ENCODE results near the gene SIRPD. TPM values are rescaled to one million over a fixed set of nuclear protein-coding genes. Genes with fewer than 3 reads are reported as not detected.

The SIRPD gene
- polyA plus RNA-seq, 1 donor from 2014 or later = not detected

- Histone ChIP-seq H3F3A (ENCODE audit: insufficient read depth, low read length, poor library complexity, severe bottlenecking) (no peaks in the 10 kb centered on the region), H3K4me2 (ENCODE audit: low read length) (no peak overlapping the region)
- TF ChIP-seq, protein P1, sequence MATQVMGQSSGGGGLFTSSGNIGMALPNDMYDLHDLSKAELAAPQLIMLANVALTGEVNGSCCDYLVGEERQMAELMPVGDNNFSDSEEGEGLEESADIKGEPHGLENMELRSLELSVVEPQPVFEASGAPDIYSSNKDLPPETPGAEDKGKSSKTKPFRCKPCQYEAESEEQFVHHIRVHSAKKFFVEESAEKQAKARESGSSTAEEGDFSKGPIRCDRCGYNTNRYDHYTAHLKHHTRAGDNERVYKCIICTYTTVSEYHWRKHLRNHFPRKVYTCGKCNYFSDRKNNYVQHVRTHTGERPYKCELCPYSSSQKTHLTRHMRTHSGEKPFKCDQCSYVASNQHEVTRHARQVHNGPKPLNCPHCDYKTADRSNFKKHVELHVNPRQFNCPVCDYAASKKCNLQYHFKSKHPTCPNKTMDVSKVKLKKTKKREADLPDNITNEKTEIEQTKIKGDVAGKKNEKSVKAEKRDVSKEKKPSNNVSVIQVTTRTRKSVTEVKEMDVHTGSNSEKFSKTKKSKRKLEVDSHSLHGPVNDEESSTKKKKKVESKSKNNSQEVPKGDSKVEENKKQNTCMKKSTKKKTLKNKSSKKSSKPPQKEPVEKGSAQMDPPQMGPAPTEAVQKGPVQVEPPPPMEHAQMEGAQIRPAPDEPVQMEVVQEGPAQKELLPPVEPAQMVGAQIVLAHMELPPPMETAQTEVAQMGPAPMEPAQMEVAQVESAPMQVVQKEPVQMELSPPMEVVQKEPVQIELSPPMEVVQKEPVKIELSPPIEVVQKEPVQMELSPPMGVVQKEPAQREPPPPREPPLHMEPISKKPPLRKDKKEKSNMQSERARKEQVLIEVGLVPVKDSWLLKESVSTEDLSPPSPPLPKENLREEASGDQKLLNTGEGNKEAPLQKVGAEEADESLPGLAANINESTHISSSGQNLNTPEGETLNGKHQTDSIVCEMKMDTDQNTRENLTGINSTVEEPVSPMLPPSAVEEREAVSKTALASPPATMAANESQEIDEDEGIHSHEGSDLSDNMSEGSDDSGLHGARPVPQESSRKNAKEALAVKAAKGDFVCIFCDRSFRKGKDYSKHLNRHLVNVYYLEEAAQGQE (IDR thresholded peaks at IDR 0.05; ENCODE audit: borderline replicate concordance) = no peak
- TF ChIP-seq POLR2AphosphoS5 (IDR thresholded peaks at IDR 0.05) (no peak), RAD21 (conservative IDR thresholded peaks at IDR 0.05) (no peak), MXI1 (conservative IDR thresholded peaks at IDR 0.05; ENCODE audit: poor library complexity, severe bottlenecking) (no peak), CTCF (IDR thresholded peaks at IDR 0.05; ENCODE audit: poor library complexity, severe bottlenecking) (no peak), EP300 (conservative IDR thresholded peaks at IDR 0.05; ENCODE audit: poor library complexity, severe bottlenecking) (no peak), SMC3 (conservative IDR thresholded peaks at IDR 0.05; ENCODE audit: poor library complexity) (no peak), EZH2 (IDR thresholded peaks at IDR 0.05; ENCODE audit: borderline replicate concordance, insufficient read depth, low read length, poor library complexity, severe bottlenecking) (no peak), TAF1 (IDR thresholded peaks at IDR 0.05; ENCODE audit: low read depth) (no peak)
Measured at GRCh38 chr20:1507276-1507675, 50.2 kb downstream of the SIRPD start.

GRCh38 chr20:1505871-1506270, 51.6 kb downstream of the SIRPD start:
- no peaks in the 10 kb centered on the region for H3K79me2 ChIP-seq (replicated peaks; ENCODE audit: insufficient read depth, low read length)
- no peak overlapping the region for H3K27ac ChIP-seq (ENCODE audit: low read length)
- H3K9me2 ChIP-seq (ENCODE audit: insufficient read depth, low read length) = no peaks in the 10 kb centered on the region
- no peak overlapping the region for H3K4me2 ChIP-seq (ENCODE audit: low read length)
- no peaks in the 10 kb centered on the region for H3K27me3 ChIP-seq (ENCODE audit: insufficient read depth, low read depth, low read length)
- H4K20me1 ChIP-seq (ENCODE audit: insufficient read depth) = no peaks in the 10 kb centered on the region
- H3K36me3 ChIP-seq (ENCODE audit: insufficient read depth, low read length) = no peaks in the 10 kb centered on the region
- no peaks in the 10 kb centered on the region for H3K9me3 ChIP-seq (ENCODE audit: low read length)
- H3F3A ChIP-seq (ENCODE audit: insufficient read depth, low read length, poor library complexity, severe bottlenecking) = no peaks in the 10 kb centered on the region
- TF ChIP-seq CTCF (IDR thresholded peaks at IDR 0.05; ENCODE audit: poor library complexity, severe bottlenecking) (no peak), SMC3 (conservative IDR thresholded peaks at IDR 0.05; ENCODE audit: poor library complexity) (no peak), POLR2AphosphoS5 (IDR thresholded peaks at IDR 0.05) (no peak), EZH2 (IDR thresholded peaks at IDR 0.05; ENCODE audit: borderline replicate concordance, insufficient read depth, low read length, poor library complexity, severe bottlenecking) (no peak), TAF1 (IDR thresholded peaks at IDR 0.05; ENCODE audit: low read depth) (no peak), RAD21 (conservative IDR thresholded peaks at IDR 0.05) (no peak)
- TF ChIP-seq, protein P1 (IDR thresholded peaks at IDR 0.05; ENCODE audit: borderline replicate concordance) = no peak
- H2AFZ ChIP-seq (ENCODE audit: low read depth, low read length) = no peak overlapping the region
- no peak overlapping the region for H3K9ac ChIP-seq (ENCODE audit: low read length)
- H3K4me3 ChIP-seq (ENCODE audit: low read length) = no peak overlapping the region

More at GRCh38 chr20:1507276-1507675, 50.2 kb downstream of the SIRPD start:
- H3K36me3 ChIP-seq (ENCODE audit: insufficient read depth, low read length) = no peaks in the 10 kb centered on the region
- no peaks in the 10 kb centered on the region for H3K79me2 ChIP-seq (replicated peaks; ENCODE audit: insufficient read depth, low read length)
- no peaks in the 10 kb centered on the region for H4K20me1 ChIP-seq (ENCODE audit: insufficient read depth)
- H3K27ac ChIP-seq (ENCODE audit: low read length) = no peak overlapping the region
- no peaks in the 10 kb centered on the region for H3K9me3 ChIP-seq (ENCODE audit: low read length)
- no peaks in the 10 kb centered on the region for H3K27me3 ChIP-seq (ENCODE audit: insufficient read depth, low read depth, low read length)
- H3K9me2 ChIP-seq (ENCODE audit: insufficient read depth, low read length) = no peaks in the 10 kb centered on the region
- H3K4me3 ChIP-seq (ENCODE audit: low read length) = no peak overlapping the region
- H2AFZ ChIP-seq (ENCODE audit: low read depth, low read length) = no peak overlapping the region
- no peak overlapping the region for H3K9ac ChIP-seq (ENCODE audit: low read length)

Data from neural cell (in vitro differentiated cells).